Stimulated activated naive CD8-positive, alpha-beta T cell treated with anti-CD3 and anti-CD28 coated beads, Interleukin-15, amount 100 ng/mL, for 72 hours (primary cell): Measurements from ENCODE around the gene SORCS3.

Experiments
- ATAC-seq: fragments of 150-1000 bp; cut with Tn5 transposase; 2 replicates; pipeline ENCODE4 v1.10.0; 2021; ENCODE audit warnings: mild to moderate bottlenecking, moderate library complexity
- DNase-seq, 2 donors: peaks; one replicate each; pipeline ENCODE4 v3.0.0; 2021 to 2022
- H3K27ac Mint-ChIP-seq, 2 donors: one replicate each; pipeline ENCODE4 v1.8.0; 2022; ENCODE audit warnings: mild to moderate bottlenecking in 2 of 2, mixed read lengths in 2 of 2, moderate library complexity in 2 of 2
- H3K27me3 Mint-ChIP-seq: one replicate; pipeline ENCODE4 v1.8.0; 2022; ENCODE audit warnings: mixed read lengths
- H3K4me1 Mint-ChIP-seq: one replicate; pipeline ENCODE4 v1.8.0; 2022; ENCODE audit warnings: mild to moderate bottlenecking, mixed read lengths
- H3K4me3 Mint-ChIP-seq, 2 donors: one replicate each; pipeline ENCODE4 v1.8.0; 2022; ENCODE audit warnings: mild to moderate bottlenecking in 2 of 2, mixed read lengths in 2 of 2, moderate library complexity in 1 of 2
- H3K9me3 Mint-ChIP-seq, 2 donors: one replicate each; pipeline ENCODE4 v1.8.0; 2022; ENCODE audit warnings: mixed read lengths in 2 of 2

SORCS3 gene

GRCh38 chr10:104920476-104920875 lies 279.4 kb downstream of the SORCS3 start:
- no peak overlapping the region for H3K27ac Mint-ChIP-seq
- DNase-seq = no peak
- no peaks in the 10 kb centered on the region for H3K4me1 Mint-ChIP-seq
- no peak for ATAC-seq
- H3K27me3 Mint-ChIP-seq = no peaks in the 10 kb centered on the region
- H3K9me3 Mint-ChIP-seq = no peaks in the 10 kb centered on the region
- H3K4me3 Mint-ChIP-seq = no peak overlapping the region

- H3K4me1 Mint-ChIP-seq = no peaks in the 10 kb centered on the region
- H3K27me3 Mint-ChIP-seq = no peaks in the 10 kb centered on the region
- H3K27ac Mint-ChIP-seq = no peak overlapping the region
- ATAC-seq = no peak
- H3K9me3 Mint-ChIP-seq = no peaks in the 10 kb centered on the region
- DNase-seq = no peak
- H3K4me3 Mint-ChIP-seq = no peak overlapping the region
Measured at GRCh38 chr10:104921763-104922162, 280.7 kb downstream of the SORCS3 start.

- Mint-ChIP-seq H3K27me3 (no peaks in the 10 kb centered on the region), H3K4me1 (no peaks in the 10 kb centered on the region), H3K27ac (no peak overlapping the region), H3K4me3 (no peak overlapping the region), H3K9me3 (no peaks in the 10 kb centered on the region)
- DNase-seq (no peak), ATAC-seq (no peak)
Measured at GRCh38 chr10:104922810-104923209, 281.7 kb downstream of the SORCS3 start.

GRCh38 chr10:104923501-104923900 lies 282.4 kb downstream of the SORCS3 start:
- Mint-ChIP-seq H3K4me3 (no peak overlapping the region), H3K27me3 (no peaks in the 10 kb centered on the region), H3K4me1 (no peaks in the 10 kb centered on the region), H3K27ac (no peak overlapping the region), H3K9me3 (no peaks in the 10 kb centered on the region)
- no peak for DNase-seq
- no peak for ATAC-seq

- Mint-ChIP-seq H3K27me3 (no peaks in the 10 kb centered on the region), H3K4me1 (no peaks in the 10 kb centered on the region), H3K27ac (no peak overlapping the region), H3K9me3 (no peaks in the 10 kb centered on the region), H3K4me3 (no peak overlapping the region)
- DNase-seq (no peak), ATAC-seq (no peak)
Measured at GRCh38 chr10:104924101-104924795, 283.2 kb downstream of the SORCS3 start.

GRCh38 chr10:104925232-104925851 lies 284.3 kb downstream of the SORCS3 start:
- ATAC-seq = peak; percentile 45

GRCh38 chr10:104928734-104929133 lies 287.6 kb downstream of the SORCS3 start:
- H3K4me3 Mint-ChIP-seq = no peak overlapping the region
- H3K4me1 Mint-ChIP-seq = no peaks in the 10 kb centered on the region
- H3K9me3 Mint-ChIP-seq = no peaks in the 10 kb centered on the region
- no peak overlapping the region for H3K27ac Mint-ChIP-seq
- ATAC-seq (no peak), DNase-seq (no peak)
- no peaks in the 10 kb centered on the region for H3K27me3 Mint-ChIP-seq

More at GRCh38 chr10:104925232-104925851, 284.3 kb downstream of the SORCS3 start:
- Mint-ChIP-seq H3K27me3 (no peaks in the 10 kb centered on the region), H3K4me3 (no peak overlapping the region), H3K9me3 (no peaks in the 10 kb centered on the region), H3K27ac (no peak overlapping the region), H3K4me1 (no peaks in the 10 kb centered on the region)
- peak; percentile 19 to 23 for DNase-seq

- Mint-ChIP-seq H3K4me3 (no peak overlapping the region), H3K9me3 (peaks cover 0 to 5% of the 10 kb centered on the region in 2 donors), H3K4me1 (peaks cover 19% of the 10 kb centered on the region), H3K27ac (no peak overlapping the region), H3K27me3 (no peaks in the 10 kb centered on the region)
- no peak for ATAC-seq
- no peak for DNase-seq
Measured at GRCh38 chr10:104931612-104932134, 290.6 kb downstream of the SORCS3 start.

- Mint-ChIP-seq H3K4me1 (peaks cover 19% of the 10 kb centered on the region), H3K27ac (no peak overlapping the region), H3K27me3 (no peaks in the 10 kb centered on the region), H3K4me3 (no peak overlapping the region), H3K9me3 (peaks cover 0 to 5% of the 10 kb centered on the region in 2 donors)
- ATAC-seq (peak; percentile 48), DNase-seq (no peak)
Measured at GRCh38 chr10:104935656-104936055, 294.6 kb downstream of the SORCS3 start.

GRCh38 chr10:104937567-104937966 lies 296.5 kb downstream of the SORCS3 start:
- ATAC-seq (no peak), DNase-seq (no peak)
- no peak overlapping the region for H3K27ac Mint-ChIP-seq
- H3K4me3 Mint-ChIP-seq = no peak overlapping the region
- H3K4me1 Mint-ChIP-seq = peaks cover 19% of the 10 kb centered on the region
- no peaks in the 10 kb centered on the region for H3K27me3 Mint-ChIP-seq
- peaks cover 0 to 5% of the 10 kb centered on the region in 2 donors for H3K9me3 Mint-ChIP-seq

- no peak overlapping the region for H3K27ac Mint-ChIP-seq
- no peaks in the 10 kb centered on the region for H3K27me3 Mint-ChIP-seq
- DNase-seq (no peak), ATAC-seq (no peak)
- H3K9me3 Mint-ChIP-seq = peaks cover 0 to 5% of the 10 kb centered on the region in 2 donors
- peaks cover 19% of the 10 kb centered on the region for H3K4me1 Mint-ChIP-seq
- H3K4me3 Mint-ChIP-seq = no peak overlapping the region
Measured at GRCh38 chr10:104938031-104938430, 296.9 kb downstream of the SORCS3 start.

GRCh38 chr10:104941662-104942061 lies 300.6 kb downstream of the SORCS3 start:
- Mint-ChIP-seq H3K9me3 (no peaks in the 10 kb centered on the region), H3K27me3 (no peaks in the 10 kb centered on the region), H3K4me1 (no peaks in the 10 kb centered on the region), H3K27ac (no peak overlapping the region), H3K4me3 (no peak overlapping the region)
- DNase-seq (no peak), ATAC-seq (no peak)

- ATAC-seq = no peak
Measured at GRCh38 chr10:104947314-104947713, 306.2 kb downstream of the SORCS3 start.

GRCh38 chr10:104957178-104957841 lies 316.2 kb downstream of the SORCS3 start:
- H3K4me3 Mint-ChIP-seq = no peak overlapping the region
- DNase-seq = no peak
- H3K4me1 Mint-ChIP-seq = no peaks in the 10 kb centered on the region
- no peaks in the 10 kb centered on the region for H3K27me3 Mint-ChIP-seq
- no peak overlapping the region for H3K27ac Mint-ChIP-seq
- no peak for ATAC-seq
- H3K9me3 Mint-ChIP-seq = peaks cover 5 to 25% of the 10 kb centered on the region in 2 donors

More at GRCh38 chr10:104947314-104947713, 306.2 kb downstream of the SORCS3 start:
- Mint-ChIP-seq H3K27me3 (no peaks in the 10 kb centered on the region), H3K27ac (no peak overlapping the region), H3K4me3 (no peak overlapping the region), H3K4me1 (no peaks in the 10 kb centered on the region), H3K9me3 (no peaks in the 10 kb centered on the region)
- no peak for DNase-seq

- no peak for ATAC-seq
- H3K9me3 Mint-ChIP-seq = peaks cover 12 to 14% of the 10 kb centered on the region in 2 donors
Measured at GRCh38 chr10:104966563-104967297, 325.6 kb downstream of the SORCS3 start.

More at GRCh38 chr10:104966563-104967297, 325.6 kb downstream of the SORCS3 start:
- no peaks in the 10 kb centered on the region for H3K4me1 Mint-ChIP-seq
- no peak overlapping the region for H3K27ac Mint-ChIP-seq
- H3K27me3 Mint-ChIP-seq = no peaks in the 10 kb centered on the region
- no peak overlapping the region for H3K4me3 Mint-ChIP-seq
- DNase-seq = no peak
